ENCODE results near the gene LAG3. TPM values are rescaled to one million over a fixed set of nuclear protein-coding genes. Genes with fewer than 3 reads are reported as not detected.
A peak's percentile ranks its signal among the peaks of the same experiment; 100 is the strongest.

LAG3 gene
- total and polyA plus RNA-seq, 2 donors (not counting 1 experiment from before 2014, with no cell fraction given) = 0.17 TPM

GRCh38 chr12:6820166-6820565, 47.8 kb downstream of the LAG3 start:
- TF ChIP-seq CTCF (conservative IDR thresholded peaks at IDR 0.05 in 1 of 2, IDR thresholded peaks at IDR 0.05 in 1 of 2; ENCODE audit: low read depth in 1 of 2, low read length in 2 of 2) (no peak), EZH2 (IDR thresholded peaks at IDR 0.05; ENCODE audit: low read length, missing control alignments) (no peak)
- peaks cover 7% of the 10 kb centered on the region for H3K36me3 ChIP-seq (ENCODE audit: control insufficient read depth, insufficient read depth, low read length)
- peaks cover 2% of the 10 kb centered on the region for H3K27me3 ChIP-seq (ENCODE audit: control insufficient read depth, insufficient read depth, low read length)
- DNase-seq (ENCODE audit: low read depth in 2 of 2) = no peak
- H3K4me2 ChIP-seq (ENCODE audit: extremely low read depth, insufficient read depth, low read length) = no peak overlapping the region
- H3K9ac ChIP-seq (ENCODE audit: insufficient read depth, low read length) = no peak overlapping the region
- no peaks in the 10 kb centered on the region for H3K79me2 ChIP-seq (ENCODE audit: control insufficient read depth, insufficient read depth, low read length)
- no peaks in the 10 kb centered on the region for H4K20me1 ChIP-seq (ENCODE audit: control insufficient read depth, extremely low read depth, insufficient read depth, low read length)
- H2AFZ ChIP-seq (ENCODE audit: low read length) = no peak overlapping the region
- H3K27ac ChIP-seq (ENCODE audit: insufficient read depth, low read length) = no peak overlapping the region
- no peak overlapping the region for H3K4me3 ChIP-seq (replicated peaks in 1 of 4; ENCODE audit: control extremely low read depth in 1 of 4, insufficient read depth in 1 of 4, low read depth in 3 of 4, low read length in 4 of 4)
- peaks cover 16% of the 10 kb centered on the region for H3K4me1 ChIP-seq (ENCODE audit: control insufficient read depth, extremely low read depth, insufficient read depth, low read length)
- no peaks in the 10 kb centered on the region for H3K9me3 ChIP-seq (ENCODE audit: control insufficient read depth, insufficient read depth, low read depth, low read length)

- Histone ChIP-seq H3K79me2 (ENCODE audit: control insufficient read depth, insufficient read depth, low read length) (no peaks in the 10 kb centered on the region), H3K36me3 (ENCODE audit: control insufficient read depth, insufficient read depth, low read length) (peaks cover 10% of the 10 kb centered on the region), H2AFZ (ENCODE audit: low read length) (no peak within 1 kb of the TSS), H3K27ac (ENCODE audit: insufficient read depth, low read length) (no peak within 1 kb of the TSS), H3K4me1 (ENCODE audit: control insufficient read depth, extremely low read depth, insufficient read depth, low read length) (peaks cover 18% of the 10 kb centered on the region), H3K4me3 (replicated peaks in 1 of 4; ENCODE audit: control extremely low read depth in 1 of 4, insufficient read depth in 1 of 4, low read depth in 3 of 4, low read length in 4 of 4) (peak within 1 kb of the TSS; percentile 36 to 72 (median 55)), H3K4me2 (ENCODE audit: extremely low read depth, insufficient read depth, low read length) (peak within 1 kb of the TSS; percentile 93), H3K9ac (ENCODE audit: insufficient read depth, low read length) (peak within 1 kb of the TSS; percentile 48), H3K27me3 (ENCODE audit: control insufficient read depth, insufficient read depth, low read length) (peaks cover 2% of the 10 kb centered on the region), H4K20me1 (ENCODE audit: control insufficient read depth, extremely low read depth, insufficient read depth, low read length) (no peaks in the 10 kb centered on the region), H3K9me3 (ENCODE audit: control insufficient read depth, insufficient read depth, low read depth, low read length) (no peaks in the 10 kb centered on the region)
- TF ChIP-seq CTCF (conservative IDR thresholded peaks at IDR 0.05 in 1 of 2, IDR thresholded peaks at IDR 0.05 in 1 of 2; ENCODE audit: low read depth in 1 of 2, low read length in 2 of 2) = no peak
- TF ChIP-seq EZH2 (IDR thresholded peaks at IDR 0.05; ENCODE audit: low read length, missing control alignments) = no peak
- peak; percentile 61 to 65 for DNase-seq (ENCODE audit: low read depth in 2 of 2)
Observed at GRCh38 chr12:6821591-6822425, 49.5 kb downstream of the LAG3 start, which contains the start of gene GPR162. TSS of gene GPR162 (plus strand) at chr12:6821821. CDS start at chr12:6823899, 2,078 bp downstream.

DNA sequence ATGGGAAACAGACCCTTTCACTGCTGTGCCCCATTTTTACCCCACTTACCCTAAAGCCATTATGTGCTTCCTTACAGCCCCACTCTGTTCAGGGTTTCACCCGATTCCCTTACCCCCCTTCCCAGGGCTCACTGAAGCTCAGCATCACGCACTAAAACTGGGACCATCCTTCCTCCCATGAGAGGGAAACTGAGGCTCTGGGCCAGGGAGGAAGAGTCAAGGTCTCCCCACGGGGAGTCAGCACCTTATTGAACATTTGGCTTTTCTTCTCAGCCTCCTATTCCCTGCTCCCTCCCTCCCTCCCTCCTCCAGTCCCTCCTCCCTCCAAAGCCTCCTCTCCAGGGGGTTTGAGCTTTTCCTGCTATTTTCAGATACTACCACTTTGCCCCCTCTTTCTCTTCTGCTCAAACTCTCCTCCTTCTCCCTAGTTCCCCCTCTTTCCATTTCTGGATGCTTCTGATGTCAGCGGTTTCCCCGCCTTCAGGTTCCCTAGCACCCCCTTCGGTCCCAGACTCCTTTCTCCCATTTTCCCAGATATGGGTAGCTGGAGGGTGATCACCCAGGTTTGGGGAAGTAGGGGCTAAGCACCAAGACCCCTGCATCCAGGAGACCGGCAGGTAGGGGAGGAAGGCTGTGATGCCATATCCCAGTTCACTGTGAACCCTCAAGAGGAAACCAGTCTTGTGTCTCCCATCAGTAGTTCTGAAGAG, 50.3 kb downstream of the LAG3 start:
- TF ChIP-seq EZH2 (IDR thresholded peaks at IDR 0.05; ENCODE audit: low read length, missing control alignments) (no peak), CTCF (conservative IDR thresholded peaks at IDR 0.05 in 1 of 2, IDR thresholded peaks at IDR 0.05 in 1 of 2; ENCODE audit: low read depth in 1 of 2, low read length in 2 of 2) (no peak)
- Histone ChIP-seq H4K20me1 (ENCODE audit: control insufficient read depth, extremely low read depth, insufficient read depth, low read length) (no peaks in the 10 kb centered on the region), H2AFZ (ENCODE audit: low read length) (no peak overlapping the region), H3K9ac (ENCODE audit: insufficient read depth, low read length) (no peak overlapping the region), H3K27me3 (ENCODE audit: control insufficient read depth, insufficient read depth, low read length) (peaks cover 2% of the 10 kb centered on the region), H3K79me2 (ENCODE audit: control insufficient read depth, insufficient read depth, low read length) (no peaks in the 10 kb centered on the region), H3K9me3 (ENCODE audit: control insufficient read depth, insufficient read depth, low read depth, low read length) (no peaks in the 10 kb centered on the region), H3K4me2 (ENCODE audit: extremely low read depth, insufficient read depth, low read length) (peak overlapping the region; percentile 93), H3K4me3 (replicated peaks in 1 of 4; ENCODE audit: control extremely low read depth in 1 of 4, insufficient read depth in 1 of 4, low read depth in 3 of 4, low read length in 4 of 4) (peak overlapping the region in 3 of 4 experiments; percentile 36 to 72 (median 62)), H3K4me1 (ENCODE audit: control insufficient read depth, extremely low read depth, insufficient read depth, low read length) (peaks cover 24% of the 10 kb centered on the region), H3K27ac (ENCODE audit: insufficient read depth, low read length) (no peak overlapping the region), H3K36me3 (ENCODE audit: control insufficient read depth, insufficient read depth, low read length) (peaks cover 9% of the 10 kb centered on the region)
- DNase-seq (ENCODE audit: low read depth in 2 of 2) = no peak
